ENCODE data around the gene EME2. TPM values are rescaled to one million over a fixed set of nuclear protein-coding genes. Genes with fewer than 3 reads are reported as not detected.

The EME2 gene
- total RNA-seq, 1 experiment from 2014 or later: 10.4 TPM

DNA sequence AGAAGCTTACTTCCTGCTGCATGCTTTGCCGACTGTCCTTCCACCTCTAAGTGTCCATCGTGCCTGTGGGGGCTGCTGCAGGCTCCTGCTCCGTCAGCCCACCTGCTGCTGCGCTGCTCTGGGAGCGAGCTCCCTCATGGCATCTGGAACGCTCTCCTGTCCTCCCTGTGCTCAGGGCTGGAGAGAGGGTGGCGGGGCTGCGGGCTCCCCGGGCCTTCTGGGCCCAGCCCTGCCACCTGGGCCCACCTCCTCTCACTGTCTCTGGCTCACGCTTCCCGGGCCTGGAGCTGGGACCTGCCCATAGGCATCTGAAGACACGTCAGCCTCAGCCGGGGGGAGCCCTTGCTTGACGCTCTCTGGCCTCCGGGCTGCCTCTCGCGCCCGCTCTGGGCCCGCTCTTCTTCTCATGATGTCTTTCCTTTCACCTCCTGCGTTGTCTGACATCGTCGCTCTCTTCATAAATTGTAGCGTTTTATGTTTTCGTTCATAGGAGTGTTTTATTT is 28.2 kb upstream of the EME2 start:
- no peak for DNase-seq (ENCODE audit: low spot score)
- in situ Hi-C loops (cut with HindIII; ENCODE audit: low sequenced_read_pairs): no loop called here

DNA sequence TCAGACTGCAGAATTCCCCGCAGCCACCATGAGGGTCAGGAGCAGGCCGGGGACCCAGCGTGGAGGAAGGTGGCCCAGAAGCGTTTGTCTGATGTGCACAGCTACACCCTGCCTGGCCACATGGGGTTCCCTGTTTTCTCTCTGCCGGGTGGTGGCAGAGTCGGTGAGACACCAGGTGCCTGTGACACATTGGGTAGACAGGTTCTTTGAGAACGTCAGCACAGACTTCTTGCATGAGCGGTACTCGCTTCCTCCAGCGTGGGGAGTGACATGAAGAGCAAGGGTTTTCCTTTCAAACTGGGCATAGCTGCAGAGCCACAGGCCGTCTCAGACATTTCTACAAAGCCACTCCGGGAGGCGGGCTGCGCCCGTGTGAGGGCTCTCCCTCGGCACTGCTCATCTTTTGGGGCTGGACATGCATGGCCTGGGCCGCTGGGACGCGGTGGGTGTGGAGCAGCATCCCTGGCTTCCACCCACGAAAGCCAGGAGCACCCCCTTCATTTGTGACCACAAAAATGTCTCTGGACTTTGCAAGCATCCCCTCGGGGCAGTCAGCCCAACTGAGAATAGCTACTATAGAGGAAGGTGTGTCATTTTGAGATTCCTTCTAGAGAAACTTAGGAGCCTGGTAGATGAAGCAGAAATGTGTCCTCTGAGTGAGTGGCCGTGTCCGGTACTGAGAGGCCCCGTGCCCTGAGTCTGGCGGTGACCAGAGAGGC is 27.3 kb upstream of the EME2 start:
- no peak for DNase-seq (ENCODE audit: low spot score)
- in situ Hi-C loops (cut with HindIII; ENCODE audit: low sequenced_read_pairs): no loop called here

DNA sequence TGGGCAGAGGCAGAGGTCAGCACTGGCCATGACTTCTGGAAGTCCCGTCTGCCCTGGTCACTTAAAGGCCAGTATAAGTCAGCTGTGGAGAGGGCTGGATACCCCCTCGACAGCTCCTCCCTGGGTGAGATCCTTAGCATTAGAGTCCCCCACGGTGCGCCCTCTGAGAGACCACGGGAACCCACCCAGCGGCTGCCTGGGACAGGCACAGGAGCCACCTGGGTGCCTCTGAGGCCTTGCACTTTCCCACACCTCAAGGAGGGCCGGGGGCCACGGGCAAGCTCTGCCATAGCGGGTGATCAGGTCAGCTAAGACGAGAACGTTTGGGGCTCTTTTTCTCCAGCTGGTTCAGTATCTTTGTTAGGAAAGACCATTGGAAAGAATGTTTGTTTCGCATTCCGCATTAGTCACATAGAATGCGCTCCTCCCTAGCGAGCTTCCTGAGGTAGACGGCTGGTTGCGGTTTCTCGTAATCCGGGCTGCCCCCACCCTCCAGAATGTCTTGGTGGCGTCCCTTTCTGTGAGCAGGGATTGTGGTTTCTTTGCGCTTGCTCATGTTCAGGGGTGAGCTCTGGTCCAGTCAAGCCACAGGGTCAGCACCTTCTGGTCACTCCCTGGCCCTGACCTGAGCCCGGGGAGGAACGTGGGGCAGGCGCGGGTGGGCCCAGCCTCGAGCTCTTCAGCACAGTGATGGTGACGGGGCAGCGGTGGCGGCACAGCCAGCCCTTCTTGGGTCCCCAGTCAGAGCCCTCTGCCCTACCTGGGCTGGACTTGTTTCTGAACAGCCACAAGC is 26.5 kb upstream of the EME2 start:
- in situ Hi-C loops (cut with HindIII; ENCODE audit: low sequenced_read_pairs): no loop called here
- no peak for DNase-seq (ENCODE audit: low spot score)

DNA sequence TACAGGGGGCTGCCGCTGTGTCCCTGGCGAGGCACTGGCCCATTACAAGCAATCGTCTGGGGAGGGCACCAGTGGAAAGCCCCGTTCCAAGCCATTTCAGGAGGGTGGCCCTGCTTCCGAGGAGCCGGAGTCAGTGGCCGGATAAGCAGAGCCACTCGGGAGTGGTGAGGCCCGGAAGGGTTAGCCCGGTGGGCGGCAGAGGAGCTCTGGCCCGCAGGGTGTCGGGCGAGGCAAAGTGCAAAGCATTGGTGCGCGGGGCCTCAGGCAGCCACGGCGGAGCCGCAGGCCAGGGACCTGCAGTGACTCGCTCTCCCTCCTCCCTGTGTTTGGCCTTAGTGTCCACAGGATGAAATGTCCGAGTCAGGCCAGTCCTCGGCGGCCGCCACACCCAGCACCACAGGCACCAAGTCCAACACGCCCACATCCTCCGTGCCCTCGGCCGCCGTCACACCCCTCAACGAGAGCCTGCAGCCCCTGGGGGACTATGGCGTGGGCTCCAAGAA is 25.9 kb upstream of the EME2 start:
- DNase-seq (ENCODE audit: low spot score): peak; percentile 42
- in situ Hi-C loops (cut with HindIII; ENCODE audit: low sequenced_read_pairs): no loop called here

DNA sequence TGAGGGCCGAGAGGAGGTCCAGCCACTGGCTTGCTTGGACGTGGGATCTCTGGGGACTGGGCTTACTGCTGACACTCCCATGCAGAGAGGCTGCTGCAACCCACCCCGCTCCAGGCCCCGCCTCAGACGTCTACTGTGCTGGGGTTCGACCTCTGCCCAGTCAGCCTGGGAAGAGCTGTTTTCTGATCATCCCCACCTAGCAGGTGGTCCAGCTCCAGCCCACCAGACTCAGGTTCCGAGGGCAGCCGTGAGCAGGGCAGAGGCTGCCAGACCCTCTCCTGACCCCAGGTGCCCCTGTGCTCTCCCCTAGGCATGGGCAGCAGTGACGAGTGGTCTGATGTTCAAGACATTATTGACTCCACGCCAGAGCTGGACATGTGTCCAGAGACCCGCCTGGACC is 24.7 kb upstream of the EME2 start:
- in situ Hi-C loops (cut with HindIII; ENCODE audit: low sequenced_read_pairs): no loop called here
- no peak for DNase-seq (ENCODE audit: low spot score)

DNA sequence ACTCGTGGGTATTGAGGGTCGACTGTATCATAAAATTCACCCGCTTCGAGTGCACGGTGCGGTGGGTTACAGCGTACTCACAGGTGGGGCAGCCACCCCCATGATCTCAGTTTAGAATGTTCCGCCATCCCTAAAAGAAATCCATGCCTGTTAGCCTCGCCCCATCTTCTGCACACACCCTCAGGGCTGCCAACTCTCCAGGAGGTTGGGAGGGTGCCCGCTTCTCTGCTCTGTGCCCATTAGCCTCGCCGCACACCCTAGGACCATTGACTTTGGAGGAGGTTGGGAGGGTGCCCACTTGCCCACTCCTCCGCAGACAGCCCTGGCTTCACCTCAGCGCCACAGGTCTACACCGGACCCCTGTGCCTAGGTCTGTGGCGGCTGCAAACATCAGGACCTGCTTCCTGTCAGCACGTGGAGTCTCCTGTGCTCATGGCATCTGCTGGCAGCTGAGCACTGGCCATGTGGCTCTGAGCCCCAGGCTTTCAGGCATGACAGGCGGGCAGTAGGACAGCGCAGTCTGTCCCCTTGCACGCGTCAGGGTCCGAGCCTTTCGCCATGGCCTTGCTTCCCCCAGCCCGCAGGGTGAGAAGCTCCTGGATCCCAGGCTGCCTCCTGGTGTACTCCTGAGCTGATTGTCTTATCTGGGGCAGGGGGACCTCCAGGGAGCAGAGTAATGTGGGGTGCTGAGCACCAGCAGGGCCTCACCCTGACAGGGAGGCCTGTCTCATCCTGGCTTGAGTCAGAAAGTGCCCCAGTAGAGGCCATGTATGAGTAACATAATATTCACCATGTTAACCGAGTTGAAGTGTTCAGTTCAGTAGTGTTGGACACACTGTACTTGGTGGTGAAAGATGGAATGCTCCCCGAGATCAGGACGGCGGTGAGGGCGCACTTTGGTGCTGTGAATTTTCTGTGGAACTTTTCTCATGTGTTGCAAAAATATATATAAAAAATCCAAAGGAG is 23.2 kb upstream of the EME2 start:
- in situ Hi-C loops (cut with HindIII; ENCODE audit: low sequenced_read_pairs): no loop called here

DNA sequence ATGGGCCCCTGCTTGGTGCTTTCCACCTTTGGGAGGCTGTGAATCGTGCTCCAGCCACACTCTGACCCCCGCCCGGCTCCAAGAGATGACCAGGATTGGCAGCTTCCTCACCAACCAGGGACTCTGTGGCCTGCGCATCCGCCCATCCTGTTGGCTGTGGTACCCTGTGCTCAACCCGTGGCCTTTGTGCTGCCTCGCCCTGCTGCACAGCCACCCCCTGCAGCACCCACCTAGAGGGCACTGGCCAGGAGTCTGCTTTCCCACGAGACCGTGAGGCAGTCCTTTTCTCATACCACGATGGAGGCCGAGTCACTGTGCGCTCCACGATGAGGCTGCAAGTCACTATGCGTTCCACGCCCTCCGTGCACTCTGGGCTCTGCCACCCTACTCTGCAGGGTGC is 20.7 kb upstream of the EME2 start:
- DNase-seq (ENCODE audit: low spot score): no peak
- in situ Hi-C loops (cut with HindIII; ENCODE audit: low sequenced_read_pairs): no loop called here

More for the DNA sequence above, 23.2 kb upstream of the EME2 start:
- DNase-seq (ENCODE audit: low spot score): peak; percentile 80

DNA sequence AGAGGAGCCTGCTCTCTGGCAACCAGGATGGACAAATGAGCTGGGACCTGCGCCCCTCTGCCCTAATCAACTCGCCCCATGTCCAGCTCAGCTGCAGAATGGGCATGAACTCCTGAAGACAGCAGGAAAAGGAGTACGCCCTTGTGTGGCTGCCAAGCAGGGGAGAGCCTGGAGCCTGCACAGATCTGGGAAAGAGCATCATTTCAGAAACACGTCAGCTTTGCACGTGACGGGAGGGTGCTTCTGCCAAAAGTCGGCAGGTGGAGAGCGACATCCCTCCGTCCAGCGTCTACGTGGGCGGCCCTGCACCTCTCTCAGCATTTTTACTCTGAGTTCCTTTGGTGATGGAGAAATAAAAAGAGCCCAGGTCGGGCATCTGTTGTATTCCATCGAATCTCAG is 19.8 kb upstream of the EME2 start:
- peak; percentile 93 for DNase-seq (ENCODE audit: low spot score)
- in situ Hi-C loops (cut with HindIII; ENCODE audit: low sequenced_read_pairs): no loop called here

DNA sequence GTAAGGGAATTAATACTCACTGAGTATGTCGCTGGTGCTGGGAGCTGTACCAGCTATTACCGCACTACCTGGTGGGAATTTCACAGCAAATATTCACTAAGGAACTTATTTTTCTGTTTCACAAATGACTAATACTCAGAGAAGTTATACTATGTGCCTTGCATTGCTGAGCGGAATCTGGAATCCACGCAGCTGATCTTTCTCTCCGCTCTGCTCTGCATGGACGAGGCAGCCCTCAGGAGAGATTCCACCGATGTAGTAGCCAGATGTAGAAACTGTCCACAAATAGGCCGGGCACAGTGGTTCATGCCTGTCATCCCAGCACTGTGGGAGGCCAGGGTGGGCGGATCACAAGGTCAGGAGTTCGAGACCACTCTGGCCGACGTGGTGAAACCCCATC is 18.4 kb upstream of the EME2 start:
- in situ Hi-C loops (cut with HindIII; ENCODE audit: low sequenced_read_pairs): no loop called here
- no peak for DNase-seq (ENCODE audit: low spot score)

DNA sequence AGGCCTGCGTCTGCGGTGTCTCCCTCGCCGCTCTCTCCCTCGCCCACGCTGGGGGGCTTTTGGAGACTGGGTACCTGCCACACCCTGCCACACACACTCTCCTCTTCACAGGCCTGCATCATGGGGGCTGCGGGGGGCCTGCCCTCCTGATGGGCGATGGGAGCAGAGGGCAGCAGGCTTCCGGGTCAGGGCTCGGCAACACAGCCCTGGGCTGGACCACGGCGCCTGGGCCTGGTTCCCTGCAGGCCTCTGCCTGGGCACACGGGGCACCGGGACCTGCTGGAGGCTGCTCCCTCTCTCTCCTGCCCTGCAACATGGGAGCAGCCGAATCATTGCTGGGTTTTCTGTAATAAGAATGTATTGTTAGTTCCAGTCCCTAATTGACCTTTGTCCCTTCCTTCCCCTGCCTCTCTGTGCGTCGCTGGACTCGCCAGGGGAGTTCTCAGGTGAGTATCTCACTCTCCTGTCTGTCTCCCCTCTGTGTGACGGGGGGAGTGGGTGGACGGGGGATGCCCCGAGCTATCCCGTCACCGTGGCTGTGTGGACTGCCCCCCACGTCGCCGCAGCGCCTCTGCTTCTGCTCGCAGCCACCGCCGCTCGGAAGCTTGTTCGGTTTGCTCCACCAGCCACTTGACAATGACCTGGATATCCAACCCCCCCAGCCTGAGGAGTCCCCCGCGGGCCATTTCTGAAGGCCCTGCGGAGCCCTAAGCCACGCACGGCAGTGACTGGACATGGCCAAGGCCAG is 14.7 kb upstream of the EME2 start:
- in situ Hi-C loops (cut with HindIII; ENCODE audit: low sequenced_read_pairs): no loop called here
- no peak for DNase-seq (ENCODE audit: low spot score)

DNA sequence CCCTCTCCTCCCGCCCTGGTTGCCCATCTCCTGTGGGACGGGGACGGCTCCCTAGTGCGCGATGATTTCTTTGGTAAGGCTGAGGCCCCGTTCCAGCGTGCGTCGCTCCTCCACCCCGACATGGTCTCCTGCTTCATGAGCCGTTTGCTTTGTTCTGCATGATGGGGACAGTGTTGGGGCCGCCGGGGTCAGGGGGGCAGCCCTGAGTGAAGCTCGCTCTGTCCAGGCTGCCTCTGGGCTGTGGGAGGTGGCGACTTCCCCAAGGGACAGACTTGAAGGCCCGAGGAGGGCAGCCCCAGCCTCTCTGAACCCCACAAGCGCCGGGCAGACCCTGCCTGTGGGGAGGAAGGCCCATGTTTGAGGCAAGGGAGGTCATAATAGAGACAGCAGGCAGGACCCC is 13.7 kb upstream of the EME2 start:
- no peak for DNase-seq (ENCODE audit: low spot score)
- in situ Hi-C loops (cut with HindIII; ENCODE audit: low sequenced_read_pairs): no loop called here

DNA sequence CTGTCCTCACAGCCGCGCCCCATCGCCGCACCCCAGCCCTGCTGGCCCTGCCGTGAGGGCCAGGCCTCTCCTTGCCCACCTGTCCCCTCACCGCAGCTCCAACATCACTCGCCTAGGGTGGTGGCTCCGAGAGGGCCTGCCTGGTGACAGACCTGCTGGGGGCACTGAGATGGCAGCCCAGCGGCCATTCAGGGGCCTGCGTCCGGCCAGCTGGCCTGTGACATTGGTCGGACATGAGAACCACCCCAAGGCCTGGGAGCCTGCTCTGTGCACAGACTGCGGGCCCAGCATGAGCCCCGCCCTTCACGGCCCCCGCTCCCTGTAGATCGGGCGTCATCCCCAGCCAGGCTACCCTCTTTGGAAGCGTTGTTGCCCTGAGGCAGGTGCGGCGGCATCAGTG is 13.1 kb upstream of the EME2 start:
- in situ Hi-C loops (cut with HindIII; ENCODE audit: low sequenced_read_pairs): no loop called here
- no peak for DNase-seq (ENCODE audit: low spot score)

DNA sequence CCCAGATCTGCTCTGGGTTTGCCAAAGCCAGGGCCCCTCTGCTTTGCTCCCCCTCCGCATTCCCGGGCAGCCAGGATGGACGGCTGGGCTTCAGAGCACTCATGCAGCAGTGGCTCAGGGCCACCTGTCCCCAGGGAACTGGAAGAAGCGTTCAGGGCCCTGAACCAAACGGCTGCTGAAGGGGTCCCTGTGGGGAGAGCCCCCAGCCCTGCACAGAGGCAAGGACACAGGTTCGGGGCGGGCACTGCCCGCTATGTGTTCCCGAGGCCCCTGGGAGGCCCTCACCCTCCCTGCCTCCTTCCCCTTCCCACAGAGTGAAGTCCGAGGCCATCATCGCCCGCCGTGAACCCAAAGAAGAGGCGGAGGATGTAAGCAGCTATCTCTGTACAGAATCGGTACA is 11.7 kb upstream of the EME2 start:
- no peak for DNase-seq (ENCODE audit: low spot score)
- in situ Hi-C loops (cut with HindIII; ENCODE audit: low sequenced_read_pairs): no loop called here

DNA sequence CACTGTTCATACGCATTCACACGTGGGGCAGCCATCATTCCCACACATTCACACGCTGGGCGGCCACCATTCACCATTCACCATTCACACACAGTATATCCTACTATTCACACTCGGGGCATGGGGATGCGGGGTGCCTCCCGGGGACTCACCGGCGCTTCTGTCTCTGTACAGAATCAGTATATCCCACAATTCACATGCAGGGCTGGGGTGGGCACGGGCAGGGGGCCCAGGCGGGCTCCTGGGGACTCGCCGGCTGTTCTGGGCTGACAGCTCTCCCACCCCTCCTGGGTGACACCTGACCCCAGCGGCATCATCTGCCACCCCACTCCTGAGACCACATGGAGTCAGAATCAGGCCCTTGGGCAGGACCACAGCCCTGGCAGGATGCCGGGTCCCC is 10.9 kb upstream of the EME2 start:
- in situ Hi-C loops (cut with HindIII; ENCODE audit: low sequenced_read_pairs): no loop called here
- DNase-seq (ENCODE audit: low spot score): no peak

DNA sequence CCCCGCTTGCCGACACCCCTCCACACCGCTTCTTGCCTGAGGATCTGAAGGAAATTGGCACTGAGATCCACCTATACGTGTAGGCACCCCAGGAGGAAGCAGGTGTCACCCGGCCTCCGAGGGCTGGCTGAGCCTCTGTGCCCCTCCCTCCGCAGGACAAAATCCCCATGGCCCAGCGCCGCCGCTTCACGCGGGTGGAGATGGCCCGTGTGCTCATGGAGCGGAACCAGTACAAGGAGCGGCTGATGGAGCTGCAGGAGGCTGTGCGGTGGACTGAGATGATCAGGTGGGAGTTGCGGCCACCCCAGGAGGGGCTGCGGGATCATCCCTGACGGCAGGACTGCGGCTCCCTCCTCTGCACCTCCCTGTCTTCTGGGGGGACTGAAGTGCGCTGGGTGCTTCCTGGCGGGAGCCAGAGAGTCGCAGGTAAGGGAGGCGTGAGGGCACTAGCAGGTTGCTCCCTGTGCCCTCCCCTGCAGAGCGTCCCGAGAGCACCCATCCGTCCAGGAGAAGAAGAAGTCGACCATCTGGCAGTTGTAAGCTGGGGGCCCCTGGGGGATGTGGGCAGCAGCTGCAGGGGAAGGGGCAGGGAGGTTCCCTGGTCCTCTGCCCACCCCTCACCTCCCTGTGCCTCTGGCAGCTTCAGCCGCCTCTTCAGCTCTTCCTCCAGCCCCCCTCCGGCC is 10.3 kb upstream of the EME2 start:
- DNase-seq (ENCODE audit: low spot score): no peak
- in situ Hi-C loops (cut with HindIII; ENCODE audit: low sequenced_read_pairs): no loop called here

DNA sequence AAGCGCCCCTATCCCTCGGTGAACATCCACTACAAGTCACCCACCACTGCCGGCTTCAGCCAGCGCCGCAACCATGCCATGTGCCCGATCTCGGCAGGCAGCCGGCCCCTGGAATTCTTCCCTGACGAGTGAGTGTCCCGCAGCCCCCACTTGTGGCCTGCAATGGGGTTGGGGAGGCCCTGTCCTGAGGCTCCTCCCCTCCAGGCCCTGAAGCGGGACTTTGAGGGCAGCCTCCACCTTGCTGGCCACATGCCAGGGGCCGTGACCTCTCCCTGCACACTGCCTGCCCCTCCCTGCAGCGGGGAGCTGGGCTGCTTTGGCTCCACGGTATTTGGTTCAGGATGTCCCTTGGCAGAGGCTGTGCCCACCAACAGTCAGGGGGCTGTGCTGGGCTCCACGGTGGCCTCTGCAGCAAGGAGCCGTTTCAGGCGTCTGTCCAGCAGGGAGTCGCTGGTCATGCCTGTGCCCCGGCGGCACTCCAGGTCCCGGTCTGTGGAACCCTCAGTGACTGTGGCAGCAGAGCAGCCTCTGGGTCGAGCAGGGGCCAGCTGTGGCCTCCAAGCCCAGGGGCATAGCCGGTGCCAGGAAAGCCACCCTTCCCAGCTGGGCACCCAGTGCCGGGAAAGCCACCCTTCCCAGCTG is 9.6 kb upstream of the EME2 start:
- in situ Hi-C loops (cut with HindIII; ENCODE audit: low sequenced_read_pairs): no loop called here
- DNase-seq (ENCODE audit: low spot score): no peak

DNA sequence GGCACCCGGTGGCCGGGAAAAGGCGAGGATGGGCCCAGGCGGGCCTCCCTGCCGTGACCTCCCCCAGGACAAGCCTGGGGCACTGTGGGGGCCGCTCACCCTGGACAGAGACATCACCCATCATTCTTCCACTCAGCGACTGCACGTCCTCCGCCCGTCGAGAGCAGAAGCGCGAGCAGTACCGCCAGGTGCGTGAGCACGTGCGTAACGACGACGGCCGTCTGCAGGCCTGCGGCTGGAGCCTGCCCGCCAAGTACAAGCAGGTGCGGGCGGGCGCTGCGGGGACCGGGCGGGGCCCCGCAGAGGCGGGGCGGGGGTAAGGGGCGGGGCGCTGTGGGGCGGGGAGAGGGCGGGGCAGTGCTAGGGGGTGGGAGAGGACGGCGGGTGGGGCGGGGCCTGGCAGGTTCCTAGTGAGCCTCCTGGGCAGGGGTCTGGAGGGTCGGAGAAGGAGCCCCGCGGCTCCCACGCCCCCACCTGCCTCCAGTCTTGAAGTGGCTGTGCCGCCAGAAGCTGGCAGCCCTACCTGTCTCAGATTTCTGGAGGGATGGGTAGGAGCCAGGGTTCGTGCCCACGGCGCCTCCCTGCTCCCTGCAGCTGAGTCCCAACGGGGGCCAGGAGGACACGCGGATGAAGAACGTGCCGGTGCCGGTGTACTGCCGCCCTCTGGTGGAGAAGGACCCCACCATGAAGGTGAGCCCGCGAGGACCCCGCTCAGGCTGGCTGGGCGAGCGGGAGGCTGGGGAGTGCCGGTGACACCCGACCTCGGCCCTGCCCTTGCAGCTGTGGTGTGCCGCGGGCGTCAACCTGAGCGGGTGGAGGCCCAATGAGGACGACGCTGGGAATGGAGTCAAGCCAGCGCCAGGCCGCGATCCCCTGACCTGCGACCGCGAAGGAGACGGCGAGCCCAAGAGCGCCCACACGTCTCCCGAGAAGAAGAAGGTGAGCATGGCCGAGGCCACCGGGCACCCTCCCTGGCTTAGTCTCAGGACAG is 8.8 kb upstream of the EME2 start:
- peak; percentile 75 for DNase-seq (ENCODE audit: low spot score)
- in situ Hi-C loops (cut with HindIII; ENCODE audit: low sequenced_read_pairs): no loop called here
